Fibroblast of lung (primary cell): ENCODE measurements around the gene NEO1. TPM values are rescaled to one million over a fixed set of nuclear protein-coding genes. Genes with fewer than 3 reads are reported as not detected.
A peak's percentile ranks its signal among the peaks of the same experiment; 100 is the strongest.

ENCODE experiments used
- DNase-seq, 2 donors: peaks; one replicate each; pipeline versions ENCODE4 v3.0.0 to v3.0.0-alpha.2; 2010; ENCODE audit warnings: low read depth in 2 of 2
- H2AFZ ChIP-seq: 2 replicates; pipeline ENCODE4 v1.5.1; 2012; ENCODE audit warnings: low read length, control low read depth, inconsistent platforms
- H3K27ac ChIP-seq: 2 replicates; pipeline ENCODE4 v1.5.1; 2011; ENCODE audit warnings: low read length, control low read depth; ENCODE audit not compliant: insufficient read depth
- H3K27me3 ChIP-seq: 2 replicates; pipeline ENCODE4 v1.5.1; 2011; ENCODE audit warnings: mild to moderate bottlenecking, low read length; ENCODE audit not compliant: control insufficient read depth, insufficient read depth
- H3K36me3 ChIP-seq: 2 replicates; pipeline ENCODE4 v1.5.1; 2011; ENCODE audit warnings: low read length; ENCODE audit not compliant: control insufficient read depth, insufficient read depth
- H3K4me1 ChIP-seq: 2 replicates; pipeline ENCODE4 v1.5.1; 2011; ENCODE audit warnings: low read length; ENCODE audit not compliant: control insufficient read depth, insufficient read depth; ENCODE audit errors: extremely low read depth
- H3K4me2 ChIP-seq: 2 replicates; pipeline ENCODE4 v1.5.1; 2011; ENCODE audit warnings: low read length, control low read depth; ENCODE audit not compliant: insufficient read depth; ENCODE audit errors: extremely low read depth
- H3K4me3 ChIP-seq, 4 experiments: fragments of 200-600 bp in 1 of 4; sonication (generic) in 1 of 4; replicated peaks in 1 of 4; 2 replicates each; pipeline ENCODE4 v1.5.1; 2011 to 2016; ENCODE audit warnings: low read length in 4 of 4, low read depth in 3 of 4, mild to moderate bottlenecking in 3 of 4, control low read depth in 2 of 4, inconsistent platforms in 1 of 4, mixed read lengths in 1 of 4; ENCODE audit not compliant: insufficient read depth in 1 of 4; ENCODE audit errors: control extremely low read depth in 1 of 4
- H3K79me2 ChIP-seq: 2 replicates; pipeline ENCODE4 v1.5.1; 2012; ENCODE audit warnings: mild to moderate bottlenecking, low read length, inconsistent platforms; ENCODE audit not compliant: control insufficient read depth, insufficient read depth
- H3K9ac ChIP-seq: 2 replicates; pipeline ENCODE4 v1.5.1; 2011; ENCODE audit warnings: mild to moderate bottlenecking, low read length, control low read depth; ENCODE audit not compliant: insufficient read depth
- H3K9me3 ChIP-seq: 2 replicates; pipeline ENCODE4 v1.5.1; 2012; ENCODE audit warnings: low read depth, low read length; ENCODE audit not compliant: control insufficient read depth, insufficient read depth
- H4K20me1 ChIP-seq: 2 replicates; pipeline ENCODE4 v1.5.1; 2011; ENCODE audit warnings: low read length; ENCODE audit not compliant: control insufficient read depth, insufficient read depth; ENCODE audit errors: extremely low read depth
- CTCF ChIP-seq, 2 donors: IDR thresholded peaks in 1 of 2; conservative IDR thresholded peaks in 1 of 2; 1 replicate in 1 of 2; 2 replicates in 1 of 2; pipeline ENCODE4 v1.5.1; 2011 to 2012; ENCODE audit warnings: low read length in 2 of 2, control low read depth in 1 of 2, inconsistent platforms in 1 of 2, low read depth in 1 of 2, mild to moderate bottlenecking in 1 of 2
- EZH2 ChIP-seq: IDR thresholded peaks from 2 replicates; pipeline ENCODE4 v1.5.1; 2012; ENCODE audit warnings: low read length, control low read depth, mild to moderate bottlenecking; ENCODE audit errors: missing control alignments
- polyA plus RNA-seq, 2 donors: library from polyadenylated mRNA; depleted of rRNA in 1 of 2; stranded (reverse) in 1 of 2; unstranded in 1 of 2; fragments of >200 nt; gene quantifications; 2 replicates each; pipeline ENCODE4 v1.2.1, GENCODE V29; 2011 to 2012; ENCODE audit warnings: missing spikeins in 1 of 2
- total RNA-seq: library from RNA; depleted of rRNA; stranded (reverse); fragments of >200 nt; gene quantifications from 2 replicates; pipeline ENCODE4 v1.2.1, GENCODE V29; 2014

Gene NEO1
- total and polyA plus RNA-seq, 2 donors (not counting 1 experiment from before 2014, with no cell fraction given) = 6.2 to 19.3 TPM

- Histone ChIP-seq H3K79me2 (no peaks in the 10 kb centered on the region), H3K4me2 (no peak overlapping the region), H3K36me3 (no peaks in the 10 kb centered on the region), H3K27me3 (no peaks in the 10 kb centered on the region), H3K4me3 (no peak overlapping the region), H3K9me3 (no peaks in the 10 kb centered on the region), H3K4me1 (no peaks in the 10 kb centered on the region), H4K20me1 (no peaks in the 10 kb centered on the region), H3K9ac (no peak overlapping the region), H2AFZ (no peak overlapping the region), H3K27ac (no peak overlapping the region)
- no peak for TF ChIP-seq EZH2
- no peak for TF ChIP-seq CTCF (conservative IDR thresholded peaks at IDR 0.05 in 1 of 2, IDR thresholded peaks at IDR 0.05 in 1 of 2; ENCODE audit: low read depth in 1 of 2, low read length in 2 of 2)
- DNase-seq = no peak
Observed at GRCh38 chr15:73142802-73143762, 90.8 kb downstream of the NEO1 start.

GRCh38 chr15:73143763-73144155, 91.5 kb downstream of the NEO1 start:
- Histone ChIP-seq H3K4me3 (no peak overlapping the region), H3K9me3 (no peaks in the 10 kb centered on the region), H3K4me1 (no peaks in the 10 kb centered on the region), H3K27me3 (no peaks in the 10 kb centered on the region), H3K27ac (no peak overlapping the region), H4K20me1 (no peaks in the 10 kb centered on the region), H3K79me2 (no peaks in the 10 kb centered on the region), H3K9ac (no peak overlapping the region), H3K36me3 (no peaks in the 10 kb centered on the region), H3K4me2 (no peak overlapping the region), H2AFZ (no peak overlapping the region)
- DNase-seq = no peak
- TF ChIP-seq EZH2 (no peak), CTCF (conservative IDR thresholded peaks at IDR 0.05 in 1 of 2, IDR thresholded peaks at IDR 0.05 in 1 of 2; ENCODE audit: low read depth in 1 of 2, low read length in 2 of 2) (no peak)

- TF ChIP-seq CTCF (conservative IDR thresholded peaks at IDR 0.05 in 1 of 2, IDR thresholded peaks at IDR 0.05 in 1 of 2; ENCODE audit: low read depth in 1 of 2, low read length in 2 of 2) (no peak), EZH2 (no peak)
- Histone ChIP-seq H3K4me3 (no peak overlapping the region), H3K4me1 (no peaks in the 10 kb centered on the region)
Observed at GRCh38 chr15:73146419-73146818, 94.2 kb downstream of the NEO1 start.

More at GRCh38 chr15:73146419-73146818, 94.2 kb downstream of the NEO1 start:
- Histone ChIP-seq H3K36me3 (no peaks in the 10 kb centered on the region), H3K27ac (no peak overlapping the region), H3K4me2 (no peak overlapping the region), H3K27me3 (no peaks in the 10 kb centered on the region), H3K9me3 (no peaks in the 10 kb centered on the region), H3K9ac (no peak overlapping the region), H4K20me1 (no peaks in the 10 kb centered on the region), H3K79me2 (no peaks in the 10 kb centered on the region), H2AFZ (no peak overlapping the region)
- peak in 1 of 2 donors; percentile 6 for DNase-seq
